Right lobe of liver (tissue), 4 donors: ENCODE results near the gene NUPR1.

Experiments used
- POLR2A ChIP-seq: fragments of 450-650 bp; IDR thresholded peaks from one replicate; pipeline ENCODE4 v1.6.1; 2017; ENCODE audit warnings: antibody characterized with exemption, mild to moderate bottlenecking
- TF ChIP-seq, protein P1 (sequence below), 4 donors: fragments of 200-600 bp in 3 of 4; fragments of 450-650 bp in 1 of 4; IDR thresholded peaks; one replicate each; pipeline versions ENCODE4 v1.5.1 to v1.8.0; 2016 to 2022; ENCODE audit warnings: antibody characterized with exemption in 4 of 4, mild to moderate bottlenecking in 2 of 4
- donor health status: DM: no; HTN: no; CAD: no.
- donor health status: DM: no; HTN: no; CAD: no.
- donor health status: DM: no; HTN: yes; CAD: no.

DNA sequence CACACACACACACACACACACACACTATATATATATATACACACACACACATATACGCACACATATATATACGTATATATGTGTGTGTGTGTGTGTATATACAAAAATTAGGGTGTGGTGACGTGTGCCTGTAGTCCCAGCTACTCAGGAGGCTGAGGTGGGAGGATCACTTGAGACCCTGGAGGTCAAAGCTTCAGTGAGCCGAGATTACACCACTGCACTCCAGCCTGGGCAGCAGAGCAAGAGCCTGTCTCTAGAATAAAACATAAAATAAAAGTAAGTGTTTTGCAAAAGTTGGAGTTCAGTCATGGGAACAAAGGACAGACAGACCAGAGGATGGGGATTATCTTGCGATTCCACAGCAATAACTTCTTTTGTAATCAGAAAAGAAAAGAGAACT, 10.8 kb downstream of the NUPR1 start:
- TF ChIP-seq, protein P1, sequence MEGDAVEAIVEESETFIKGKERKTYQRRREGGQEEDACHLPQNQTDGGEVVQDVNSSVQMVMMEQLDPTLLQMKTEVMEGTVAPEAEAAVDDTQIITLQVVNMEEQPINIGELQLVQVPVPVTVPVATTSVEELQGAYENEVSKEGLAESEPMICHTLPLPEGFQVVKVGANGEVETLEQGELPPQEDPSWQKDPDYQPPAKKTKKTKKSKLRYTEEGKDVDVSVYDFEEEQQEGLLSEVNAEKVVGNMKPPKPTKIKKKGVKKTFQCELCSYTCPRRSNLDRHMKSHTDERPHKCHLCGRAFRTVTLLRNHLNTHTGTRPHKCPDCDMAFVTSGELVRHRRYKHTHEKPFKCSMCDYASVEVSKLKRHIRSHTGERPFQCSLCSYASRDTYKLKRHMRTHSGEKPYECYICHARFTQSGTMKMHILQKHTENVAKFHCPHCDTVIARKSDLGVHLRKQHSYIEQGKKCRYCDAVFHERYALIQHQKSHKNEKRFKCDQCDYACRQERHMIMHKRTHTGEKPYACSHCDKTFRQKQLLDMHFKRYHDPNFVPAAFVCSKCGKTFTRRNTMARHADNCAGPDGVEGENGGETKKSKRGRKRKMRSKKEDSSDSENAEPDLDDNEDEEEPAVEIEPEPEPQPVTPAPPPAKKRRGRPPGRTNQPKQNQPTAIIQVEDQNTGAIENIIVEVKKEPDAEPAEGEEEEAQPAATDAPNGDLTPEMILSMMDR (IDR thresholded peaks at IDR 0.05) = no peak
- TF ChIP-seq POLR2A = no peak
